Effector CD4-positive, alpha-beta T cell (primary cell): Measurements from ENCODE around the gene VSIR.

ENCODE experiments used
- DNase-seq: peaks from one replicate; pipeline ENCODE4 v3.0.0-alpha.2; 2020

VSIR gene

GRCh38 chr10:71782221-71782916 lies 9.0 kb upstream of the VSIR start:
- no peak for DNase-seq

GRCh38 chr10:71780719-71781118 lies 7.4 kb upstream of the VSIR start:
- no peak for DNase-seq

GRCh38 chr10:71780156-71780555 lies 6.8 kb upstream of the VSIR start:
- DNase-seq: no peak

DNA sequence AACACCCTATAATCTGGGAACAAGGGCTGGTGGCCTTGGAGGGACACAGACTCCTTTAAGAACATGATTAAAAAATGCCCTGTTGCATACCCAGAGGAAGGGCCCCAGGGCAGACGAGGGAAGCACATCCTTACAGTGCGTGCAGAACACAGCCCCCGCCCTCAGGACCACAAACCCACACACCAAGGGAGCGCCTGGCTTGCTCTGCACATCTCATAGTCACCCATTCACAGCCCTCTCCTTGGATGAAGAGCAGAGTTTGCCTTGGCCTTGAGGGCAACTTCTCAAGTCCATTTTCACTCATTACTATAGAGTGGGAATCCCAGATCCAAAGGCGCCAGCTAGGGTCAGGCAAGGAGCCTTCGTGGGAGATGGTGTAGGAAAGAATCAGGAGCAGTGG lies 6.3 kb upstream of the VSIR start:
- no peak for DNase-seq

- DNase-seq: no peak
Observed at GRCh38 chr10:71778071-71778825, 4.9 kb upstream of the VSIR start.

GRCh38 chr10:71777213-71777985 lies 4.1 kb upstream of the VSIR start:
- no peak for DNase-seq

GRCh38 chr10:71776481-71776925 lies 3.2 kb upstream of the VSIR start:
- DNase-seq: no peak

DNA sequence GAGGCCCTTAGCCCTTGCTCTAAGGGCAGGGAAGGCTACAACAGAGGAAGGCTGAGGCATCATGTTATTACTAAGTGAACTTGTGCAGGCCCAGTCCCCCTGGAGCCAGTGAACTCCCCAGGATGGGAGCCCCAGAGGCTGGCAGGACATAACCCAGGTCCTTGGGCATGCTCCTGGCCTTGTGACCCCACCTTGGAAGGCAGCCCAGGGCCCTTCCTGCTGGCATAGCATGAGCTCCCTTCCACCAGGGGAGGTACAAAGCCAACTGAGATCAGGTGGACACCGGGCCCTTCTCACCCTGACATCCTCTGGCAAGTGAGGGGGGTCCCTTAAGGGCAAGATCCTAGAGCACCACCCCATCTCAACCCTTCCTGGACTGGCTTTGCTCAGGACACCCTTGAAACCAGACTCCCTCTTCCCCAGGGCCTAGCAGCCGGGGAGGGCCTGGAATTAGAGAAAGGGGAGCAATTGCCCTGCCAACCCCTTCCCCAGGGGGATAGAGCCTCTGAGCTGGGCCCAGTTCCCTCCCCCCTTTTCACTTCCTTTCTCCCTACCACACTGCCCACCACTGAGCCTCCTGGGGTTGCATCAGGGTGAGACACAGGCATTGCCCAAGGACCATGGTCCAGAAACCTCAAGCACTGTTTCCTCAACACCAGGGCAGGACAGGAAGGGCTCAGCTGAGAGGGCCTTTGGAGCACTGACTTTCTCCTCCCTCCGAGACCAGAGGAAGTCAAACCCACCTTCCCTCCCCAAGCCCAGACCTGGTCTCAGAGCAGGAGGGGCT lies 1.8 kb upstream of the VSIR start:
- DNase-seq: no peak

- DNase-seq: no peak
Observed at GRCh38 chr10:71772832-71773220, 494 bp downstream of the VSIR start.

- DNase-seq: no peak
Observed at GRCh38 chr10:71771821-71772617, 1.3 kb downstream of the VSIR start.

DNA sequence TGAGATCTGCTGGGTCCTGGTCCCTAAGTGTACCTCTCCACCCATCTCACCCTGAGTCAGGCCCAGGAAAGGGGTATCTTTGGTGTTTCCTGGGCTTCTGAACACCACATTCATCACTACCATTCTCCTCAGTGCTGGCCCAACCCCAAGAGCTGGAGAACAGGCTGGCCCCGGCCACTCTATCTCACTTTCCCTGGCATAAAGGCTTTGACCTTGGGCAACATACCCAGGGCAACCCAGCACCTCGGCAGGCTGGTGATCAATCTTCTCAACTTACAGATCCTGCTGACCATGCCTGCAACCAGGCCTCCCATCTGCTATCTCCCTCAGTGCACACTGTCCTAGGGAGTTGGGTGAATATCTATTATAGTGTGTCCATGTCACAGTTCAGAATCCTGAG lies 2.1 kb downstream of the VSIR start:
- no peak for DNase-seq

DNA sequence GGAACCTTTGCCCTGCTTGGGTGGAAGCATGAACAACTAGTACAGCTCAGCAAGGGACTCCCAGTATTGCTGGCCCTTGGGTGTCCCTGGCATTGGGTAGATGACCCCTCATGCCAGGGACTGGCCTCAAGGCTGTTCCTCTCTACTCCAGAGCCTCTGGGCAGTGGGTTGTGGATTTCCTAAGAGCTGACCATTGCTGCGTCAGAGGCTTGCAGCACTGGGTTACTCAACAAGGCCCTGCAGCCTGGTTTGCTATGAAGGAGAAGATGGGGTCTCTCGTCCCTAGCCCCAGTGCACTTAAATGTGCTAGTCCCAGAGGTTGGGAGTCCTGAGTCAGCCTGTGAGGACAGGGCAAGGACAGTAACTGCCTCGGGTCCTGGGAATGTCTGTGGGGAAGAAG lies 2.5 kb downstream of the VSIR start:
- no peak for DNase-seq

GRCh38 chr10:71770255-71770654 lies 3.1 kb downstream of the VSIR start:
- DNase-seq: no peak

DNA sequence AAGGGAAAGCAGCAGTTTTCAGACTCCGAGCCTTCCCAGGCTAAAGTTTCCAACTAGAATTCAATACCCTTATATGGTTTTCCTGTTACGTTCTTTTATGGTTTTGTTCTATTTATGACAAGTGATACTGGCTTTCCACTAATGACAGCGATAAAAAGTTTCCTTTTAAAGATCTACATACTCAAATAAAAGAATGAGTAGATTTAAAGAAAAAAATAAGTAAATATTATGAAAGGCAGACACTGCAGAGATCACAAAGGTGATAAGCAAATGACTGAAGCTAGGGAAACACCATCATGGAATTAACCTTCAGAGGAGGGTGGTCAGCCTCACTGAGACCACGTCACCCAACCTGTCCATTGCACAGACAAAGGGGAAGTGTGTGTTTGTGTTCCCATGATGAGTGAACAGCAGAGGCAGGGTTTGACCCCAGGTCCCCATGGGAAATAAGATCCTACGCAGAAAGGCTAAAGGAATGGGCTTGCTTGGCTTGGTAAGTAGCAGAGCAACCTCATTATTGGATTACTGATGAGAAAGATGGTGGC lies 4.0 kb downstream of the VSIR start:
- DNase-seq: no peak

DNA sequence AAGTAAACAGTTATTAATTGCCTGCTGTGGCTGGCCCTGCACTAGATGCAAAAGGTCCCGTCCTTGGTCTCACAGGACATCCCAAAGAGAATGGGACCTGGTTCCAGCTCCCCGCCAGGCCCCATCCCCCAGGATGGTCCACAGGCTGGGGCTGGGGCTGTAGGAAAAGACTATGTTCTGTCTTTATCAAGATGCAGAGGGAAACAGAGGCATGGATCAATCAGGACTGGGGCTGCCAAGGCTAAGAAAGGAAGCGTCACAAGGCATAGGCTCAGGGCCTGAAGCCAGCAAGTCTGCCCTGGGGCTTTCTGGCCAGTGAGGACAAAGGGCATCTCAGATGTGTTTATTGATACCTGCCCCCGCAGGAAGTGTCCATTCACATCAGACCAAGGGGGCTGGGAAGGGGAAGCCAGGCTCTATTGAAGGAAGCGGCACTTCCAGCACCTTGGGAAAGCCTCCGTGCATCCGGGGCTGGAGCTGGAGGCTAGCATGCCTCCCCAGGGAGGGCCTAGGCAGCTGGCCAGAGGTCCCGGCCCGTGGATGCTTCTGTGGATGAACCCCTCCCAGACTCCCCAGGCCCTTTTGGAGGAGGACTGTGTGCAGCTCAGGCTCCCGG lies 5.8 kb downstream of the VSIR start:
- no peak for DNase-seq

- DNase-seq: no peak
Observed at GRCh38 chr10:71766717-71767419, 6.5 kb downstream of the VSIR start.

GRCh38 chr10:71765906-71766716 lies 7.2 kb downstream of the VSIR start:
- DNase-seq: no peak

GRCh38 chr10:71765176-71765904 lies 8.0 kb downstream of the VSIR start:
- no peak for DNase-seq
